GM13977 (cell line): ENCODE results near the gene INVS.

Experiments used
- DNase-seq: peaks from one replicate; pipeline ENCODE4 v3.0.0; 2012; ENCODE audit warnings: low spot score
- in situ Hi-C: fragments of 300-500 bp; cut with MboI; formaldehyde crosslinking; loops from one replicate; pipeline ENCODE4 v1.12.0; 2022; ENCODE audit warnings: low sequenced_read_pairs, low pct_unique_long_range_greater_than_20kb, mixed read lengths, inconsistent platforms; ENCODE audit not compliant: unreplicated experiment
- TF ChIP-seq, protein P1 (sequence below): IDR thresholded peaks from 2 replicates; pipeline ENCODE4 v1.5.1; 2012; ENCODE audit warnings: mild to moderate bottlenecking, control low read depth; ENCODE audit not compliant: insufficient read depth; ENCODE audit errors: extremely low read depth, missing control alignments

INVS gene

DNA sequence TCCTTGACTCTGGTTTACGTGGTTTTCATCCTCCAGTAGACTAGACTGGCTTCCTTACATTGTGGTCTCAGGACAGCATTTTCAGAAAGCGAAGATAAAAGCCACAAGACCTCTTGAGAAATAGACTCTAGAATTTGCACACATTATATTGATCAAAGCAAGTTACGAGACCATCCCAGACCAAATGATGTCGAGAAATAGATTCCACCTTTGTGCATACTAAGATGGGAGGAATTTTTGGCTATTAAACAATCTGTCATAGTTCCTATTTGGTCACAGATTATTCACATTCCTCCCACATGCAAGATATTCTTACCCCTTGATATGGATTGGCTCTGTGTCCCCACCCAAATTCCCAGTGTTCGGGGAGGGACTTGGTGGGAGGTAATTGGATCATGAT lies 188.1 kb downstream of the INVS start:
- in situ Hi-C loops = no loop called here
- DNase-seq = no peak
- TF ChIP-seq, protein P1, sequence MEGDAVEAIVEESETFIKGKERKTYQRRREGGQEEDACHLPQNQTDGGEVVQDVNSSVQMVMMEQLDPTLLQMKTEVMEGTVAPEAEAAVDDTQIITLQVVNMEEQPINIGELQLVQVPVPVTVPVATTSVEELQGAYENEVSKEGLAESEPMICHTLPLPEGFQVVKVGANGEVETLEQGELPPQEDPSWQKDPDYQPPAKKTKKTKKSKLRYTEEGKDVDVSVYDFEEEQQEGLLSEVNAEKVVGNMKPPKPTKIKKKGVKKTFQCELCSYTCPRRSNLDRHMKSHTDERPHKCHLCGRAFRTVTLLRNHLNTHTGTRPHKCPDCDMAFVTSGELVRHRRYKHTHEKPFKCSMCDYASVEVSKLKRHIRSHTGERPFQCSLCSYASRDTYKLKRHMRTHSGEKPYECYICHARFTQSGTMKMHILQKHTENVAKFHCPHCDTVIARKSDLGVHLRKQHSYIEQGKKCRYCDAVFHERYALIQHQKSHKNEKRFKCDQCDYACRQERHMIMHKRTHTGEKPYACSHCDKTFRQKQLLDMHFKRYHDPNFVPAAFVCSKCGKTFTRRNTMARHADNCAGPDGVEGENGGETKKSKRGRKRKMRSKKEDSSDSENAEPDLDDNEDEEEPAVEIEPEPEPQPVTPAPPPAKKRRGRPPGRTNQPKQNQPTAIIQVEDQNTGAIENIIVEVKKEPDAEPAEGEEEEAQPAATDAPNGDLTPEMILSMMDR = no peak

DNA sequence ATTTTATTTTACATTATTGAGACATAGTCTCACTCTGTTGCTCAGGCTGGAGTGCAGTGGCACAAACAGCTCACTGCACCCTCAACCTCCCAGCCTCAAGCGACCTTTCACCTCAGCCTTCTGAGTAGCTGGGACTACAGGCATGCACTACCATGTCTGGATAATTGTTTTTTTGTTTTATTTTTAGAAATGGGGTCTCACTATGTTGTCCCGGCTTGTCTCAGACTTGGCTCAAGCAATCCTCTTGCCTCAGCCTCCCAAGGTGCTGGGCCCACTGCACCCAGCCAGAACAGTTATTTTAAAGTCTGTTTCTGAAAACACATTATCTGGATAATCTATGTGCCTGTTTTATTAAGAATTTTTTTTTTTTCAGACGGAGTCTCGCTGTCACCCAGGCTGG lies 191.7 kb downstream of the INVS start:
- no peak for DNase-seq
- in situ Hi-C loops = no loop called here
- TF ChIP-seq, protein P1 = no peak

DNA sequence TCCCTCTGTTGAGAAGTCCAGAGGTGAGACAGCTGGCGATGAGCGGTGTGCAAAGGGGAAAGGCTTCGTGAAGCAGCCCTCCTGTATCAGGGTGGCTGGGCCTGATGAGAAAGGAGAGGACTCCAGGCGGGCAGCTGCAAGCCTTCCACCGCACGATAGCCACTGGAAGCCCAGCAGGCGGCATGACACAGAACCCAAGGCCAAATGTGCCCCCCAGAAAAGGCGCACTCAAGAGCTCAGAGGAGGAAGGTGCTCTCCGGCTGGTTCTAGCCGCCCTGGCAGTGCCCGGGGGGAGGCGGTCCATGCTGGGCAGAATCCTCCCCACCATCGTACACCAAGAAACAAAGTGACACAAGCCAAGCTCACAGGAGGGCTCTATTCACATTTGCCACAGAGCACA lies 193.4 kb downstream of the INVS start:
- in situ Hi-C loops = no loop called here
- DNase-seq = no peak
- TF ChIP-seq, protein P1 = no peak

DNA sequence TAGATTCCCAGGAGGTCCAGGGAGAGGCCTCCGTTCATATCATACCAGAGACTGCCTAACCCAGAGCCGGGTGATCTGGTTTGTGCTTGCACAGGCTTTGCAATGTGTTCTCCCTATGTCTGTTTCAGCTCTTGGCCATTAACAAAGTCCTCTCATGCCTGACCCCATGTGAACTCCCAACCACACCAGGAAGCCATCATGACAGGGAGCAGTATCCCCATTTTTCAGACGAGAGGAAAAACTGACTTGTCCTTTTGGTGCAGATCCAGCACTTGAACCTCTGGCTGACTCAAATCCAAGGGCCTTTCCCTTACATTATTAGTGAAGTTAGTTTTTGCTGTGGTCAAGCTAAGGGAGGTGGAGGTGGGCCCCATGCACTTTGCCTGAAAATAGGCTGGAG lies 195.3 kb downstream of the INVS start:
- DNase-seq = no peak
- TF ChIP-seq, protein P1 = no peak
- in situ Hi-C loops = no loop called here

DNA sequence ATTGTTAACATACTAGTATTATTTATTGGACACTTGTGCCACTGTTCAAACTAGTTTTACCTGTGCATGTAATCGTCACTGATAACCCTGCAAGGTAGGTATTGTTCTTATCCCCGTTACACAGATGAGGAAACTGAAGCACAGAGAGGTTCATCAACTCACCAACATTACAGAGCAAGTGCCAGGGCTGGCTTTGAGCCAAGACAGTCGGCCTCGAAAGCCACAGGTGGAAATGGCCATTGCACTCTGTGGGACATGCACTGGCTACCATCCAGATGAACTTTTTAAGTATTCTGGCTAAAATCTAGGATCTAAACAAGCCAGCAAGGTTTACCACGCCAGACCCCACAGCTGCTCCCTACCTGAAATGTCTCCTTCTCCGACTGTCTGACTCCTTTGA lies 195.8 kb downstream of the INVS start:
- TF ChIP-seq, protein P1 = no peak
- in situ Hi-C loops = no loop called here
- no peak for DNase-seq

DNA sequence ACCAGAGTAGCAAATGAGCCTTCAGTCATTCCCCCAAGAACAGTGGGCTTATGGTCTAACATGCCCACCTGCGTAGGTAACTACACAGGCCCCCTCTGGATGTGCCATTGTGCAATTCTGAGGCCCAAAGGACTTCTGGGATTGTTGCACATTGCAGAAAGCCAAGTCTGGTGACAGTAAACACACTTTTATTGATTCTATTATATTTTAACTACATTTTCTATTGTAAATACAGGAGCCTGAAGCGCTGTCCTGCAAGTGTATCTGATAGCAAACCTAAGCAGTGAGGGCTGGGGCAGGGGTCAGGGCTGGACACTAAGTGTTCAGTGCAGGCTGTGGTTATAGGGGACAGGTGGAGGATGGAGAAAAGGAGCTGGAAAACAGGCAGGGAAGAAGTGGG lies 196.2 kb downstream of the INVS start:
- no peak for DNase-seq
- in situ Hi-C loops = no loop called here
- TF ChIP-seq, protein P1 = no peak

DNA sequence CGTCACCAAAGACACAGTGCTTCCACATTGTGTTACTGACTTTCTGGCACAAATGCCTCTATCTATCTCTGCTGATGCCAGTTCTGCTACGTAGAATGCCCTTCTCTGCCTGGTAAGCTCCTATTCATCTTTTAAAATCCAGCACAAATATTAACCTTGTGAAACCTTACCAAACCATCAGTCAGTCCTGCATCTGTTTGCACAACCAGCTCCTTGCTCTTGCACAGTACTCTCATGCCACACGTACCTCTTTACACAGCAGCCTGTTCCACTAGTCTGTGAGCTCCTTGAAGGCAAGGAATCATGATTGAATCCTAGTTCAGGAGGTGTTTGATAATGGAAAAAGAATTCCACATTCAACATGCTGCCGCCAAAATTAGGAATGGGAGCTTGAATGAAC lies 197.4 kb downstream of the INVS start:
- TF ChIP-seq, protein P1 = no peak
- in situ Hi-C loops = no loop called here
- DNase-seq = no peak
